Measurements from ENCODE around the gene PDHA1.

The PDHA1 gene

GRCh38 chrX:19373351-19373891, 29.7 kb downstream of the PDHA1 start:
- in situ Hi-C loops (cut with MboI; ENCODE audit: low sequenced_read_pairs): no loop called here

GRCh38 chrX:19375546-19375945, 31.8 kb downstream of the PDHA1 start:
- in situ Hi-C loops (cut with MboI; ENCODE audit: low sequenced_read_pairs): no loop called here

GRCh38 chrX:19377799-19378198, 34.1 kb downstream of the PDHA1 start:
- in situ Hi-C loops (cut with MboI; ENCODE audit: low sequenced_read_pairs): no loop called here

GRCh38 chrX:19381326-19381725, 37.6 kb downstream of the PDHA1 start:
- in situ Hi-C loops (cut with MboI; ENCODE audit: low sequenced_read_pairs): no loop called here

- in situ Hi-C loops (cut with MboI; ENCODE audit: low sequenced_read_pairs): no loop called here
Measured at GRCh38 chrX:19382555-19383145, 38.9 kb downstream of the PDHA1 start.

GRCh38 chrX:19386679-19387078, 43.0 kb downstream of the PDHA1 start:
- in situ Hi-C loops (cut with MboI; ENCODE audit: low sequenced_read_pairs): no loop called here

- in situ Hi-C loops (cut with MboI; ENCODE audit: low sequenced_read_pairs): no loop called here
Measured at GRCh38 chrX:19388064-19388679, 44.4 kb downstream of the PDHA1 start.

GRCh38 chrX:19388741-19389140, 45.0 kb downstream of the PDHA1 start:
- in situ Hi-C loops (cut with MboI; ENCODE audit: low sequenced_read_pairs): no loop called here

GRCh38 chrX:19389227-19389845, 45.6 kb downstream of the PDHA1 start:
- in situ Hi-C loops (cut with MboI; ENCODE audit: low sequenced_read_pairs): no loop called here

- in situ Hi-C loops (cut with MboI; ENCODE audit: low sequenced_read_pairs): no loop called here
Measured at GRCh38 chrX:19392078-19392477, 48.4 kb downstream of the PDHA1 start.

GRCh38 chrX:19392703-19393102, 49.0 kb downstream of the PDHA1 start:
- in situ Hi-C loops (cut with MboI; ENCODE audit: low sequenced_read_pairs): no loop called here

- in situ Hi-C loops (cut with MboI; ENCODE audit: low sequenced_read_pairs): no loop called here
Measured at GRCh38 chrX:19403696-19404095, 60.0 kb downstream of the PDHA1 start.

- in situ Hi-C loops (cut with MboI; ENCODE audit: low sequenced_read_pairs): no loop called here
Measured at GRCh38 chrX:19410259-19410658, 66.5 kb downstream of the PDHA1 start.
